ENCODE data around the gene UGCG. TPM values are rescaled to one million over a fixed set of nuclear protein-coding genes. Genes with fewer than 3 reads are reported as not detected.
A peak's percentile ranks its signal among the peaks of the same experiment; 100 is the strongest.
"Not testable (repeated sequence)": the region's sequence is repeated elsewhere in the genome, so short reads cannot be mapped to it uniquely, and the experiment has no call there.

UGCG gene
- total RNA-seq, 1 experiment from 2014 or later: 75.5 TPM

DNA sequence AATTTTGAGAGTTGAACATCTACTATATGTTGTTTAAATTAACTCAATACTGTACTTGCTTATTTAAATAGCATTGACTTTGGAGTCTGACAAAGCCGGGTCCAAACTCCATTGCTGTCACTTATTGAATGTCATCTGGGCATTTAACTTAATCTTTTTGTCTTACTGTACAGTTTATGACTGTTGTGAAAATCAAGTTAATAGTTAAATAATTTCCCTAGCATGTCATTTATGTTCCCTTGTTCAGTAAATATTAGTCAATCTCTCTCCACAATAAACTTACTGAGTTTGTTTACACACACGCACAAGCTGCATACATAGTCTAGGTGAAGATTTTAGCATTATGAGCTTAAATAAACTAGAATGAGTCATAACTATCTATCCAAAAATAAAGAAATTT lies 6.3 kb upstream of the UGCG start:
- TF ChIP-seq, protein P1, sequence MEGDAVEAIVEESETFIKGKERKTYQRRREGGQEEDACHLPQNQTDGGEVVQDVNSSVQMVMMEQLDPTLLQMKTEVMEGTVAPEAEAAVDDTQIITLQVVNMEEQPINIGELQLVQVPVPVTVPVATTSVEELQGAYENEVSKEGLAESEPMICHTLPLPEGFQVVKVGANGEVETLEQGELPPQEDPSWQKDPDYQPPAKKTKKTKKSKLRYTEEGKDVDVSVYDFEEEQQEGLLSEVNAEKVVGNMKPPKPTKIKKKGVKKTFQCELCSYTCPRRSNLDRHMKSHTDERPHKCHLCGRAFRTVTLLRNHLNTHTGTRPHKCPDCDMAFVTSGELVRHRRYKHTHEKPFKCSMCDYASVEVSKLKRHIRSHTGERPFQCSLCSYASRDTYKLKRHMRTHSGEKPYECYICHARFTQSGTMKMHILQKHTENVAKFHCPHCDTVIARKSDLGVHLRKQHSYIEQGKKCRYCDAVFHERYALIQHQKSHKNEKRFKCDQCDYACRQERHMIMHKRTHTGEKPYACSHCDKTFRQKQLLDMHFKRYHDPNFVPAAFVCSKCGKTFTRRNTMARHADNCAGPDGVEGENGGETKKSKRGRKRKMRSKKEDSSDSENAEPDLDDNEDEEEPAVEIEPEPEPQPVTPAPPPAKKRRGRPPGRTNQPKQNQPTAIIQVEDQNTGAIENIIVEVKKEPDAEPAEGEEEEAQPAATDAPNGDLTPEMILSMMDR (IDR thresholded peaks at IDR 0.05; ENCODE audit: unreplicated experiment): no peak
- BruUV-seq (replicated peaks): no TSS peak
- Mint-ChIP-seq H3K9me3 (ENCODE audit: low read depth, unreplicated experiment) (no peaks in the 10 kb centered on the region), H3K27me3 (ENCODE audit: unreplicated experiment) (no peaks in the 10 kb centered on the region), H3K4me1 (ENCODE audit: low read depth, unreplicated experiment) (no peaks in the 10 kb centered on the region), H3K4me3 (ENCODE audit: low read depth, unreplicated experiment) (no peak overlapping the region), H3K27ac (ENCODE audit: unreplicated experiment) (no peak overlapping the region), H3K36me3 (ENCODE audit: insufficient read depth, unreplicated experiment) (peaks cover 1% of the 10 kb centered on the region)
- no peak for DNase-seq
- CTCF ChIA-PET: interaction anchor here (0.6 kb wide), 1 partner anchor 64 kb away, joined by 3 read pairs; no protein-coding TSS in a partner anchor
- intact Hi-C loops (cut with micrococcal nuclease; ENCODE audit: unreplicated experiment): loop anchor here (5.0 kb wide), 1 partner anchor 73 kb away; no protein-coding TSS in a partner anchor

DNA sequence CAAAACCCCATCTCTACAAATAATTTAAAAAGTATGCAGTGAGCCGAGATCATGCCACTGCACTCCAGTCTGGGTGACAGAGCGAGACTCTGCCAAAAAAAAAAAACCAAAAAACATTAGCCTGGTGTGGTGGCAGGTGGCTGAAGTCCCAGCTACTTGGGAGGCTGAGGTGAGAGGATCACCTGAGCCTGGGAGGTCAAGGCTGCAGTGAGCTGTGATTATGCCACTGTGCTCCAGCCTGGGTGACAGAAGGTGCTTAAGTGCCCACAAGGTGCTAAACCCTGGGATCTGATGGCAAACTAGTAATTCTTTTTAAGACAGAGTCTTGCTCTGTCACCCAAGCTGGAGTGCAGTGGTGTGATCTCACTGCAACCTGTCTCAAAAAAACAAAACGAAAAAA lies 5.7 kb upstream of the UGCG start:
- H3K9me3 Mint-ChIP-seq (ENCODE audit: low read depth, unreplicated experiment); CTCF ChIA-PET; H3K4me3 Mint-ChIP-seq (ENCODE audit: low read depth, unreplicated experiment); BruUV-seq (replicated peaks); H3K36me3 Mint-ChIP-seq (ENCODE audit: insufficient read depth, unreplicated experiment); H3K27me3 Mint-ChIP-seq (ENCODE audit: unreplicated experiment); H3K4me1 Mint-ChIP-seq (ENCODE audit: low read depth, unreplicated experiment); DNase-seq; H3K27ac Mint-ChIP-seq (ENCODE audit: unreplicated experiment): not testable (repeated sequence)
- intact Hi-C loops (cut with micrococcal nuclease; ENCODE audit: unreplicated experiment): loop anchor here (5.0 kb wide), 1 partner anchor 74 kb away; no protein-coding TSS in a partner anchor

DNA sequence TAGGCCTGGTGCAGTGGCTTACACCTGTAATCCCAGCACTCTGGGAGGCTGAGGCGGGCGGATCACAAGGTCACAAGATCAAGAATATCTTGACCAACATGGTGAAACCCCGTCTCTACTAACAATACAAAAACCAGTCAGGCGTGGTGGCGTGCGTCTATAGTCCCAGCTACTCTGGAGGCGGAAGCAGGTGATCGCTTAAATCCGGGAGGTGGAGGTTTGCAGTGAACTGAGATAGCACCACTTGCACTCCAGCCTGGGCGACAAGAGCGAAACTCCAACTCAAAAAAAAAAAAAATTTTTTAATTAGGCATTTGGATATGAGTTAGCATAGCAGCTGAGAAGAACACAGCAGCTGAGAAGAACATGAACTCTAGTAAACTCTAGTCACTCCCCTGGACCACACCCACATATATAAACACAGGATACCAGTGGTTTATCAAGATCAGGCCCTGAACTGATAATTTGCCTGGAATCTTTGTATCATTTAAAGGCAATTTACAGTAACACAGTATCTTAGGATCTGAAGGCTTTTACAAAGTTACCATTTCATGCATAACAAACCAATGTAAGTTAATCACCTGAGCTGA lies 4.6 kb upstream of the UGCG start:
- Mint-ChIP-seq H3K4me3 (ENCODE audit: low read depth, unreplicated experiment) (no peak overlapping the region), H3K27ac (ENCODE audit: unreplicated experiment) (no peak overlapping the region), H3K36me3 (ENCODE audit: insufficient read depth, unreplicated experiment) (peaks cover 5% of the 10 kb centered on the region), H3K4me1 (ENCODE audit: low read depth, unreplicated experiment) (no peaks in the 10 kb centered on the region), H3K9me3 (ENCODE audit: low read depth, unreplicated experiment) (no peaks in the 10 kb centered on the region), H3K27me3 (ENCODE audit: unreplicated experiment) (no peaks in the 10 kb centered on the region)
- TF ChIP-seq, protein P1 (IDR thresholded peaks at IDR 0.05; ENCODE audit: unreplicated experiment): no peak
- BruUV-seq (replicated peaks): no TSS peak
- DNase-seq: peak; percentile 50
- intact Hi-C loops (cut with micrococcal nuclease; ENCODE audit: unreplicated experiment): loop anchor here (5.0 kb wide), 1 partner anchor 75 kb away; no protein-coding TSS in a partner anchor
- CTCF ChIA-PET: interaction anchor here (0.7 kb wide), 4 partner anchors 86 to 380 kb away, joined by 3 to 5 read pairs (median 3); no protein-coding TSS in a partner anchor

DNA sequence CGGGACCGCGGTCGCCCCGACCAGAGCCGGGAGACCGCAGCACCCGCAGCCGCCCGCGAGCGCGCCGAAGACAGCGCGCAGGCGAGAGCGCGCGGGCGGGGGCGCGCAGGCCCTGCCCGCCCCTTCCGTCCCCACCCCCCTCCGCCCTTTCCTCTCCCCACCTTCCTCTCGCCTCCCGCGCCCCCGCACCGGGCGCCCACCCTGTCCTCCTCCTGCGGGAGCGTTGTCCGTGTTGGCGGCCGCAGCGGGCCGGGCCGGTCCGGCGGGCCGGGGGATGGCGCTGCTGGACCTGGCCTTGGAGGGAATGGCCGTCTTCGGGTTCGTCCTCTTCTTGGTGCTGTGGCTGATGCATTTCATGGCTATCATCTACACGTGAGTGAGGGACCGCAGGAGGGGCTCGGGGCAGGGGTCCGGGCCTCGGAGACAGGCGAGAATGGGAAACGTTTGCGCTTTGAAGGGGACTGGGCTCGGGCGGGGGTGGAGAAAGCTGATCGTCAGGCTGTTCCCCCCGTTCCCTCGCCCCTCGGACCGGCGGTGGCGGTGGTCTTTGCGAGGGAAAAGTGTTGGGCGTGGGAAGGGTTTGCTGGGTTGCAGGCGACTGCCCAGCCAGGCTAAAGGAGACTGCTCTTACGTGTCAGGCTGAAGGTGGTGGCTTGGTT lies 457 bp downstream of the UGCG start:
- no peak overlapping the region for H3K4me3 Mint-ChIP-seq (ENCODE audit: low read depth, unreplicated experiment)
- no peaks in the 10 kb centered on the region for H3K9me3 Mint-ChIP-seq (ENCODE audit: low read depth, unreplicated experiment)
- BruUV-seq (replicated peaks): no TSS peak
- no peak overlapping the region for H3K27ac Mint-ChIP-seq (ENCODE audit: unreplicated experiment)
- no peak for DNase-seq
- intact Hi-C loops (cut with micrococcal nuclease; ENCODE audit: unreplicated experiment): loop anchor here (1.0 to 5.0 kb wide), 3 partner anchors 125 to 170 kb away; no protein-coding TSS in a partner anchor
- H3K36me3 Mint-ChIP-seq (ENCODE audit: insufficient read depth, unreplicated experiment): peaks cover 5% of the 10 kb centered on the region
- H3K4me1 Mint-ChIP-seq (ENCODE audit: low read depth, unreplicated experiment): no peaks in the 10 kb centered on the region
- CTCF ChIA-PET: interaction anchor here (0.6 to 1.6 kb wide), 5 partner anchors 45 to 178 kb away, joined by 3 to 4 read pairs (median 3); no protein-coding TSS in a partner anchor
- no peaks in the 10 kb centered on the region for H3K27me3 Mint-ChIP-seq (ENCODE audit: unreplicated experiment)
- TF ChIP-seq, protein P1 (IDR thresholded peaks at IDR 0.05; ENCODE audit: unreplicated experiment): no peak
